Measurements from ENCODE around the gene PLEKHO2. TPM values are rescaled to one million over a fixed set of nuclear protein-coding genes. Genes with fewer than 3 reads are reported as not detected.

The PLEKHO2 gene
- total RNA-seq, 4 donors from 2014 or later: 4.7 to 18.2 (median 7.4) TPM

- no peak for TF ChIP-seq POLR2A (IDR thresholded peaks at IDR 0.05)
- no peak for TF ChIP-seq CTCF (IDR thresholded peaks at IDR 0.05)
- H3K9me3 ChIP-seq: no peaks in the 10 kb centered on the region
- peak overlapping the region; percentile 88 to 95 (median 94) for H3K27ac ChIP-seq
- no peaks in the 10 kb centered on the region for H3K27me3 ChIP-seq
- peak in 2 of 3 donors; percentile 47 to 62 for DNase-seq
- no peaks in the 10 kb centered on the region for H3K36me3 ChIP-seq
- H3K4me1 ChIP-seq: peaks cover 0 to 37% (median 31%) of the 10 kb centered on the region in 4 donors
- H3K4me3 ChIP-seq: peak overlapping the region in 1 of 4 donors; percentile 37
Measured at GRCh38 chr15:64892847-64893403, 51.2 kb downstream of the PLEKHO2 start.

- Histone ChIP-seq H3K27me3 (no peaks in the 10 kb centered on the region), H3K9me3 (no peaks in the 10 kb centered on the region), H3K4me3 (peak overlapping the region; percentile 23 to 42 (median 35)), H3K4me1 (peaks cover 0 to 42% (median 31%) of the 10 kb centered on the region in 4 donors), H3K27ac (peak overlapping the region; percentile 88 to 95 (median 94)), H3K36me3 (no peaks in the 10 kb centered on the region)
- DNase-seq: peak; percentile 85 to 99 (median 96)
- TF ChIP-seq POLR2A (IDR thresholded peaks at IDR 0.05) (peak; percentile 30 to 54), CTCF (IDR thresholded peaks at IDR 0.05) (no peak)
Measured at GRCh38 chr15:64893481-64894394, 52.0 kb downstream of the PLEKHO2 start.

GRCh38 chr15:64894395-64895056 lies 52.8 kb downstream of the PLEKHO2 start:
- Histone ChIP-seq H3K9me3 (no peaks in the 10 kb centered on the region), H3K27ac (peak overlapping the region; percentile 88 to 95 (median 94)), H3K4me1 (peaks cover 0 to 42% (median 31%) of the 10 kb centered on the region in 4 donors), H3K27me3 (no peaks in the 10 kb centered on the region), H3K36me3 (no peaks in the 10 kb centered on the region), H3K4me3 (peak overlapping the region; percentile 23 to 42 (median 35))
- peak in 2 of 3 donors; percentile 90 to 93 for DNase-seq
- peak; percentile 14 to 52 for TF ChIP-seq POLR2A (IDR thresholded peaks at IDR 0.05)
- peak in 1 of 6 experiments; percentile 24 for TF ChIP-seq CTCF (IDR thresholded peaks at IDR 0.05)

GRCh38 chr15:64895285-64896065 lies 53.8 kb downstream of the PLEKHO2 start:
- Histone ChIP-seq H3K4me1 (peaks cover 0 to 42% (median 31%) of the 10 kb centered on the region in 4 donors), H3K27me3 (no peaks in the 10 kb centered on the region), H3K4me3 (peak overlapping the region; percentile 13 to 37 (median 28)), H3K36me3 (no peaks in the 10 kb centered on the region), H3K9me3 (no peaks in the 10 kb centered on the region), H3K27ac (peak overlapping the region; percentile 88 to 95 (median 94))
- TF ChIP-seq POLR2A (IDR thresholded peaks at IDR 0.05) (no peak), CTCF (IDR thresholded peaks at IDR 0.05) (peak in 2 of 6 experiments; percentile 9 to 26)
- DNase-seq: peak in 2 of 3 donors; percentile 59 to 67

Data from Peyer's patch (tissue), 4 donors.